Breast epithelium (tissue), 3 donors: Measurements from ENCODE around the gene ZSCAN29.

Source experiments
- POLR2A ChIP-seq: fragments of 450-650 bp; IDR thresholded peaks from one replicate; pipeline ENCODE4 v1.6.1; 2016; ENCODE audit warnings: antibody characterized with exemption, mild to moderate bottlenecking, moderate library complexity
- POLR2AphosphoS5 ChIP-seq, 3 donors: sonication (generic); formaldehyde crosslinking; IDR thresholded peaks; one replicate each; pipeline ENCODE4 v1.6.1; 2017; ENCODE audit warnings: antibody characterized with exemption in 3 of 3
- TF ChIP-seq, protein P1 (sequence below), 3 donors: fragments of 450-650 bp; IDR thresholded peaks; one replicate each; pipeline ENCODE4 v1.5.1; 2016 to 2017; ENCODE audit warnings: antibody characterized with exemption in 3 of 3, mild to moderate bottlenecking in 3 of 3, moderate library complexity in 3 of 3

DNA sequence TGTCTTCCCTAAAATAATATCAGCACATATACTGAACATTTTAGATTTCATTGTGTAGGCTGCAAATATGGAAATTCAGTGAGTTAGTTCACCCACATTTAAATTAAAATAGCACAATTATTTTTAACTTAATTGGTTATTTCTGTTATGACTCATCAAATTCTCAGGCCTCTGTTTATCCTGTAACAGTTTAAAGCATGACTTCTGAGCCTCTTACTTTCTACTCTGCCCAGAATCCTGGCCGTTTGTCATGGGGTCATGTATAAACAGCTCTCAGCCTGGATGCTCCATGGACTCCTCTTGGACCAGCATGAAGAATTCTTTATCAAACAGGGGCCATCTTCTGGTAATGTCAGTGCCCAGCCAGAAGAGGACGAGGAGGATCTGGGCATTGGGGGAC is 12.2 kb upstream of the ZSCAN29 start:
- TF ChIP-seq POLR2AphosphoS5 (IDR thresholded peaks at IDR 0.05) (no peak), POLR2A (no peak)
- TF ChIP-seq, protein P1, sequence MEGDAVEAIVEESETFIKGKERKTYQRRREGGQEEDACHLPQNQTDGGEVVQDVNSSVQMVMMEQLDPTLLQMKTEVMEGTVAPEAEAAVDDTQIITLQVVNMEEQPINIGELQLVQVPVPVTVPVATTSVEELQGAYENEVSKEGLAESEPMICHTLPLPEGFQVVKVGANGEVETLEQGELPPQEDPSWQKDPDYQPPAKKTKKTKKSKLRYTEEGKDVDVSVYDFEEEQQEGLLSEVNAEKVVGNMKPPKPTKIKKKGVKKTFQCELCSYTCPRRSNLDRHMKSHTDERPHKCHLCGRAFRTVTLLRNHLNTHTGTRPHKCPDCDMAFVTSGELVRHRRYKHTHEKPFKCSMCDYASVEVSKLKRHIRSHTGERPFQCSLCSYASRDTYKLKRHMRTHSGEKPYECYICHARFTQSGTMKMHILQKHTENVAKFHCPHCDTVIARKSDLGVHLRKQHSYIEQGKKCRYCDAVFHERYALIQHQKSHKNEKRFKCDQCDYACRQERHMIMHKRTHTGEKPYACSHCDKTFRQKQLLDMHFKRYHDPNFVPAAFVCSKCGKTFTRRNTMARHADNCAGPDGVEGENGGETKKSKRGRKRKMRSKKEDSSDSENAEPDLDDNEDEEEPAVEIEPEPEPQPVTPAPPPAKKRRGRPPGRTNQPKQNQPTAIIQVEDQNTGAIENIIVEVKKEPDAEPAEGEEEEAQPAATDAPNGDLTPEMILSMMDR (IDR thresholded peaks at IDR 0.05) = no peak
